K562 (cell line): ENCODE data around the gene MGAT5. TPM values are rescaled to one million over a fixed set of nuclear protein-coding genes. Genes with fewer than 3 reads are reported as not detected.

Source experiments
- ASH1L ChIP-seq: fragments of 450-650 bp; IDR thresholded peaks from 2 replicates; pipeline ENCODE4 v1.6.1; 2018; ENCODE audit warnings: borderline replicate concordance, mild to moderate bottlenecking, low read depth; ENCODE audit not compliant: partially characterized antibody
- E2F3 ChIP-seq: fragments of 250-450 bp; sonication (Bioruptor Pico); IDR thresholded peaks from 2 replicates; pipeline ENCODE4 v1.4.0; 2020; ENCODE audit warnings: mild to moderate bottlenecking
- EP400 ChIP-seq: fragments of 450-650 bp; IDR thresholded peaks from 2 replicates; pipeline ENCODE4 v1.6.1; 2017; ENCODE audit warnings: antibody characterized with exemption, mild to moderate bottlenecking, moderate library complexity
- RBM25 ChIP-seq: fragments of 200-400 bp; formaldehyde crosslinking; IDR thresholded peaks from 2 replicates; pipeline ENCODE4 v1.6.1; 2018; ENCODE audit warnings: low read length, low read depth, moderate library complexity; ENCODE audit not compliant: severe bottlenecking
- SIN3B ChIP-seq: fragments of 450-650 bp; IDR thresholded peaks from 2 replicates; pipeline ENCODE4 v1.6.1; 2017; ENCODE audit warnings: low read depth, mild to moderate bottlenecking, moderate library complexity
- ZC3H4 ChIP-seq: sonication (generic); formaldehyde crosslinking; IDR thresholded peaks from 2 replicates; pipeline ENCODE4 v1.9.0; 2021; ENCODE audit warnings: missing genetic modification reagents, borderline replicate concordance
- polyA plus RNA-seq, 8 experiments: library from polyadenylated mRNA; depleted of rRNA in 4 of 8; stranded (reverse) in 5 of 8; unstranded in 3 of 8; fragments of >200 nt; fragmentation: Nextera tagmentation in 2 of 8; fragmentation: Illumina TruSeq in 1 of 8; extraction: Ambion mirVana in 2 of 8; extraction: Trizol in 1 of 8; gene quantifications; 2 replicates each; pipeline versions ENCODE4 v1.2.1 to v1.2.3, GENCODE V29; 2011 to 2014; ENCODE audit warnings: inconsistent platforms in 1 of 8, missing spikeins in 1 of 8
- total RNA-seq, 7 experiments: library from RNA; depleted of rRNA in 6 of 7; stranded (reverse); fragments of >200 nt in 6 of 7; fragmentation: Illumina TruSeq in 2 of 7; extraction: Trizol in 2 of 7; gene quantifications; 2 replicates each; pipeline versions ENCODE4 v1.2.1 to v1.2.3, GENCODE V29; 2011 to 2021; ENCODE audit warnings: low replicate concordance in 1 of 7
- TF ChIP-seq, protein P1 (sequence below): sonication (generic); formaldehyde crosslinking; IDR thresholded peaks from 2 replicates; pipeline ENCODE4 v1.8.0; 2023; ENCODE audit warnings: missing genetic modification reagents, mild to moderate bottlenecking, borderline replicate concordance

MGAT5 gene
- total and polyA plus RNA-seq, 9 of the 15 experiments (the other 6 are each of a cell fraction or from before 2014, with no cell fraction given), result 1.6 to 18.6 (median 11.1) TPM

DNA sequence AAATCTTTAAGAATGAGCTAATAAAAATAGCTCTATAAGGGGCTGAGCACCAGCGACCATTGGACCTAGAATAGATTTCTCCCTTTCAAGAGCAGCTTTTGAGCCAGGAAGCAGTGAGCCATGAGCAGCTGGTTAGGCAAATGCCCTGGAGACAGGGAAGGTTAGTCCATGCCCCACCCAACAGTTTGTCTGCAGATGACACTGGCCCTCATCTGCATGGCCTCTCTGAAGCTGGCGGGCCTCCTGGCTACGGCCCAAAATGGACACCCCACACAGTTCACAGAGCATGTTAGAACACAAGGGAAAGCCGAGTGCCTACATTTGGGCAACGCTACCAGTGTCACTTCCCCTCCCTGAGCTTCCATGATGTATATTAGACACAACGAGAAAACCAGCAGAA lies 201.1 kb downstream of the MGAT5 start (continued):
- TF ChIP-seq, protein P1, sequence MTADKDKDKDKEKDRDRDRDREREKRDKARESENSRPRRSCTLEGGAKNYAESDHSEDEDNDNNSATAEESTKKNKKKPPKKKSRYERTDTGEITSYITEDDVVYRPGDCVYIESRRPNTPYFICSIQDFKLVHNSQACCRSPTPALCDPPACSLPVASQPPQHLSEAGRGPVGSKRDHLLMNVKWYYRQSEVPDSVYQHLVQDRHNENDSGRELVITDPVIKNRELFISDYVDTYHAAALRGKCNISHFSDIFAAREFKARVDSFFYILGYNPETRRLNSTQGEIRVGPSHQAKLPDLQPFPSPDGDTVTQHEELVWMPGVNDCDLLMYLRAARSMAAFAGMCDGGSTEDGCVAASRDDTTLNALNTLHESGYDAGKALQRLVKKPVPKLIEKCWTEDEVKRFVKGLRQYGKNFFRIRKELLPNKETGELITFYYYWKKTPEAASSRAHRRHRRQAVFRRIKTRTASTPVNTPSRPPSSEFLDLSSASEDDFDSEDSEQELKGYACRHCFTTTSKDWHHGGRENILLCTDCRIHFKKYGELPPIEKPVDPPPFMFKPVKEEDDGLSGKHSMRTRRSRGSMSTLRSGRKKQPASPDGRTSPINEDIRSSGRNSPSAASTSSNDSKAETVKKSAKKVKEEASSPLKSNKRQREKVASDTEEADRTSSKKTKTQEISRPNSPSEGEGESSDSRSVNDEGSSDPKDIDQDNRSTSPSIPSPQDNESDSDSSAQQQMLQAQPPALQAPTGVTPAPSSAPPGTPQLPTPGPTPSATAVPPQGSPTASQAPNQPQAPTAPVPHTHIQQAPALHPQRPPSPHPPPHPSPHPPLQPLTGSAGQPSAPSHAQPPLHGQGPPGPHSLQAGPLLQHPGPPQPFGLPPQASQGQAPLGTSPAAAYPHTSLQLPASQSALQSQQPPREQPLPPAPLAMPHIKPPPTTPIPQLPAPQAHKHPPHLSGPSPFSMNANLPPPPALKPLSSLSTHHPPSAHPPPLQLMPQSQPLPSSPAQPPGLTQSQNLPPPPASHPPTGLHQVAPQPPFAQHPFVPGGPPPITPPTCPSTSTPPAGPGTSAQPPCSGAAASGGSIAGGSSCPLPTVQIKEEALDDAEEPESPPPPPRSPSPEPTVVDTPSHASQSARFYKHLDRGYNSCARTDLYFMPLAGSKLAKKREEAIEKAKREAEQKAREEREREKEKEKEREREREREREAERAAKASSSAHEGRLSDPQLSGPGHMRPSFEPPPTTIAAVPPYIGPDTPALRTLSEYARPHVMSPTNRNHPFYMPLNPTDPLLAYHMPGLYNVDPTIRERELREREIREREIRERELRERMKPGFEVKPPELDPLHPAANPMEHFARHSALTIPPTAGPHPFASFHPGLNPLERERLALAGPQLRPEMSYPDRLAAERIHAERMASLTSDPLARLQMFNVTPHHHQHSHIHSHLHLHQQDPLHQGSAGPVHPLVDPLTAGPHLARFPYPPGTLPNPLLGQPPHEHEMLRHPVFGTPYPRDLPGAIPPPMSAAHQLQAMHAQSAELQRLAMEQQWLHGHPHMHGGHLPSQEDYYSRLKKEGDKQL (CRISPR knock-in tag), result no peak
- TF ChIP-seq EP400 (no peak), SIN3B (no peak), E2F3 (CRISPR knock-in tag) (no peak), RBM25 (no peak), ASH1L (no peak), ZC3H4 (CRISPR knock-in tag) (no peak)
